Epithelial cell of proximal tubule (primary cell): Measurements from ENCODE around the gene SLC1A7. TPM values are rescaled to one million over a fixed set of nuclear protein-coding genes. Genes with fewer than 3 reads are reported as not detected.

ENCODE experiments used
- DNase-seq: peaks from one replicate; pipeline ENCODE4 v3.0.0-alpha.2; 2011; ENCODE audit warnings: low read depth
- H3K4me3 ChIP-seq: 2 replicates; pipeline ENCODE4 v1.5.1; 2011; ENCODE audit warnings: low read depth, mild to moderate bottlenecking, low read length
- CTCF ChIP-seq: conservative IDR thresholded peaks from 2 replicates; pipeline ENCODE4 v1.5.1; 2012; ENCODE audit warnings: low read depth, mild to moderate bottlenecking, low read length
- total RNA-seq: library from RNA; depleted of rRNA; stranded (reverse); fragments of >200 nt; gene quantifications from 2 replicates; pipeline ENCODE4 v1.2.3, GENCODE V29; 2015

The SLC1A7 gene
- total RNA-seq, 1 donor from 2014 or later, result not detected

- no peak for DNase-seq
- no peak overlapping the region for H3K4me3 ChIP-seq
- no peak for TF ChIP-seq CTCF
Measured at GRCh38 chr1:53092659-53093450, 49.6 kb downstream of the SLC1A7 start.

- DNase-seq, result no peak
- no peak for TF ChIP-seq CTCF
- no peak overlapping the region for H3K4me3 ChIP-seq
Measured at GRCh38 chr1:53091841-53092645, 50.4 kb downstream of the SLC1A7 start.

GRCh38 chr1:53090227-53091147, 52.0 kb downstream of the SLC1A7 start:
- H3K4me3 ChIP-seq, result no peak overlapping the region
- no peak for TF ChIP-seq CTCF
- DNase-seq, result no peak

- no peak for TF ChIP-seq CTCF
- H3K4me3 ChIP-seq, result no peak overlapping the region
- DNase-seq, result no peak
Measured at GRCh38 chr1:53089478-53090226, 52.8 kb downstream of the SLC1A7 start.

GRCh38 chr1:53088616-53089300, 53.7 kb downstream of the SLC1A7 start:
- H3K4me3 ChIP-seq, result no peak overlapping the region
- TF ChIP-seq CTCF, result no peak
- DNase-seq, result no peak
